Measurements from ENCODE around the gene FOXA2.

DNA sequence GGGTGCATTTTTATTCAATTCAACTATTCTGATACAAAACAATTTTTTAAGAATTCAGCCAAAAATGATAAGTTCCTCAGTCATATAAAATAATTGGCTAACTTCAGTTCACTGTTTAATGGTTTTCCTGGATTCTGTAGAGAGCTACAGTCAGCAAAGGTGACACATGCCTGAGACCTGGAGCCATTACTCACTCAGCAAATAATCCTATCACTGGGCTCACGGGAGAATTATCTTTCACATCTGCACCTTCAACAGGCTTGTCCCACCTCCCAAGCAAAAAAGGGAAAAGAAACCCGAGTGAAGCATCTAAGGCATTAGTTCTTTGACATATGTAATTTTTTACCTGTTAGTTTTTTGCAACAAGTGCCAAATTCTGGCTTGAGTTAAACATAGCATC, 34.9 kb upstream of the FOXA2 start:
- TF ChIP-seq CTCF (IDR thresholded peaks at IDR 0.05) = no peak
- no peak for TF ChIP-seq POLR2AphosphoS5 (IDR thresholded peaks at IDR 0.05)
- TF ChIP-seq POLR2A (IDR thresholded peaks at IDR 0.05) = no peak
- TF ChIP-seq EP300 (IDR thresholded peaks at IDR 0.05) = no peak

Data from gastroesophageal sphincter (tissue), 3 donors.